Transverse colon (tissue), 4 donors: Measurements from ENCODE around the gene ETV6. TPM values are rescaled to one million over a fixed set of nuclear protein-coding genes. Genes with fewer than 3 reads are reported as not detected.
"Not testable (repeated sequence)": the region's sequence is repeated elsewhere in the genome, so short reads cannot be mapped to it uniquely, and the experiment has no call there.

ENCODE experiments used
- DNase-seq: peaks from one replicate; pipeline ENCODE4 v3.0.0-alpha.2; 2019
- H3K27ac ChIP-seq, 4 donors: fragments of 200-600 bp; sonication (generic); 2 replicates each; pipeline ENCODE4 v1.5.1; 2016 to 2018; ENCODE audit warnings: inconsistent platforms in 4 of 4
- H3K27me3 ChIP-seq: fragments of 200-600 bp; sonication (generic); 2 replicates; pipeline ENCODE4 v1.5.1; 2017; ENCODE audit warnings: inconsistent platforms
- H3K36me3 ChIP-seq, 4 donors: fragments of 200-600 bp; sonication (generic); 2 replicates each; pipeline ENCODE4 v1.5.1; 2017 to 2019; ENCODE audit warnings: inconsistent platforms in 4 of 4
- H3K4me1 ChIP-seq, 4 donors: fragments of 200-600 bp; sonication (generic); 2 replicates each; pipeline ENCODE4 v1.5.1; 2017 to 2020; ENCODE audit warnings: inconsistent platforms in 4 of 4
- H3K4me3 ChIP-seq, 4 donors: fragments of 200-600 bp; sonication (generic); 1 replicate in 1 of 4; 2 replicates in 3 of 4; pipeline versions ENCODE4 v1.5.1 to v1.6.1; 2017 to 2019; ENCODE audit warnings: inconsistent platforms in 4 of 4
- H3K9me3 ChIP-seq, 2 donors: fragments of 200-600 bp; sonication (generic); 2 replicates each; pipeline ENCODE4 v1.5.1; 2017 to 2019; ENCODE audit warnings: inconsistent platforms in 2 of 2
- CTCF ChIP-seq, 5 experiments: fragments of 200-600 bp in 3 of 5; fragments of 450-650 bp in 2 of 5; sonication (generic) in 3 of 5; IDR thresholded peaks; 1 replicate in 2 of 5; 2 replicates in 3 of 5; pipeline ENCODE4 v1.5.1; 2016 to 2017; ENCODE audit warnings: antibody characterized with exemption in 5 of 5, inconsistent platforms in 3 of 5, mild to moderate bottlenecking in 2 of 5, moderate library complexity in 1 of 5
- EP300 ChIP-seq: sonication (generic); formaldehyde crosslinking; IDR thresholded peaks from one replicate; pipeline ENCODE4 v1.6.1; 2017; ENCODE audit warnings: antibody characterized with exemption, low read depth
- POLR2A ChIP-seq: fragments of 450-650 bp; IDR thresholded peaks from one replicate; pipeline ENCODE4 v1.6.1; 2016; ENCODE audit warnings: antibody characterized with exemption, mild to moderate bottlenecking, moderate library complexity
- POLR2AphosphoS5 ChIP-seq, 3 donors: sonication (generic); formaldehyde crosslinking; IDR thresholded peaks; one replicate each; pipeline ENCODE4 v1.6.1; 2016; ENCODE audit warnings: antibody characterized with exemption in 3 of 3
- WGBS, 2 donors: methylation state at CpG; one replicate each; pipeline ENCODE4 v1.1.5; 2018; ENCODE audit warnings: low coverage in 1 of 2; 5-methylcytosine and 5-hydroxymethylcytosine counted together
- in situ Hi-C, 4 donors: fragments of 200-750 bp; cut with MboI; loops; one replicate each; pipeline versions ENCODE4 v1.15.0 to v1.15.1; 2017; ENCODE audit warnings: low sequenced_read_pairs in 3 of 4, low pct_ligation_motif_present in 1 of 4, low pct_unique_long_range_greater_than_20kb in 1 of 4
- intact Hi-C: fragments of 100-400 bp; cut with DNase I; formaldehyde crosslinking; loops from one replicate; pipeline ENCODE4 v1.15.1; 2023; ENCODE audit warnings: low total_unique reads
- total RNA-seq, 4 donors: library from RNA; depleted of rRNA; stranded (reverse); fragments of >200 nt; gene quantifications; one replicate each; pipeline ENCODE4 v1.1.0, GENCODE V29; 2016

Gene ETV6
- total RNA-seq, 4 donors from 2014 or later, result 19.9 to 47.9 (median 41.0) TPM

- WGBS, 2 donors, result 63 to 67% methylated on average over 4 of the region's 4 CpGs
- Histone ChIP-seq H3K9me3 (no peaks in the 10 kb centered on the region), H3K4me1 (no peaks in the 10 kb centered on the region), H3K27me3 (no peaks in the 10 kb centered on the region), H3K36me3 (no peaks in the 10 kb centered on the region), H3K27ac (no peak overlapping the region), H3K4me3 (no peak overlapping the region)
- no peak for DNase-seq
- in situ Hi-C loops (no loop called here), intact Hi-C loops (no loop called here)
- TF ChIP-seq EP300 (no peak), POLR2A (no peak), POLR2AphosphoS5 (IDR thresholded peaks at IDR 0.05) (no peak), CTCF (IDR thresholded peaks at IDR 0.05) (no peak)
Measured at GRCh38 chr12:11623382-11623781, 26.1 kb upstream of the ETV6 start.

- Histone ChIP-seq H3K4me1 (no peaks in the 10 kb centered on the region), H3K27ac (no peak overlapping the region), H3K27me3 (no peaks in the 10 kb centered on the region), H3K4me3 (no peak overlapping the region), H3K36me3 (no peaks in the 10 kb centered on the region), H3K9me3 (no peaks in the 10 kb centered on the region)
- intact Hi-C loops, result no loop called here
- in situ Hi-C loops, result no loop called here
- DNase-seq, result no peak
- 67 to 81% methylated on average over 1 of the region's 1 CpG for WGBS, 2 donors
- TF ChIP-seq POLR2A (no peak), CTCF (IDR thresholded peaks at IDR 0.05) (no peak), POLR2AphosphoS5 (IDR thresholded peaks at IDR 0.05) (no peak)
Measured at GRCh38 chr12:11624116-11624515, 25.4 kb upstream of the ETV6 start.

GRCh38 chr12:11627709-11628108, 21.8 kb upstream of the ETV6 start:
- H3K4me1 ChIP-seq, H3K27ac ChIP-seq, DNase-seq, in situ Hi-C loops, H3K9me3 ChIP-seq, intact Hi-C loops, H3K36me3 ChIP-seq, H3K27me3 ChIP-seq, H3K4me3 ChIP-seq: not testable (repeated sequence)
- WGBS, 2 donors, result 96% methylated on average over 6 of the region's 6 CpGs; no CpG with 5 or more reads in 1 of the 2 donors

- Histone ChIP-seq H3K36me3 (no peaks in the 10 kb centered on the region), H3K27ac (no peak overlapping the region), H3K9me3 (no peaks in the 10 kb centered on the region), H3K27me3 (no peaks in the 10 kb centered on the region), H3K4me1 (no peaks in the 10 kb centered on the region), H3K4me3 (no peak overlapping the region)
- WGBS, 2 donors, result 78 to 86% methylated on average over 7 of the region's 7 CpGs
- no peak for TF ChIP-seq POLR2AphosphoS5 (IDR thresholded peaks at IDR 0.05)
- no peak for TF ChIP-seq EP300
- no peak for TF ChIP-seq CTCF (IDR thresholded peaks at IDR 0.05)
- TF ChIP-seq POLR2A, result no peak
- DNase-seq, result no peak
- in situ Hi-C loops (no loop called here), intact Hi-C loops (no loop called here)
Measured at GRCh38 chr12:11628353-11628752, 21.1 kb upstream of the ETV6 start.

GRCh38 chr12:11630046-11630706, 19.3 kb upstream of the ETV6 start:
- in situ Hi-C loops, result no loop called here
- TF ChIP-seq EP300 (no peak), POLR2A (no peak), CTCF (IDR thresholded peaks at IDR 0.05) (no peak), POLR2AphosphoS5 (IDR thresholded peaks at IDR 0.05) (no peak)
- Histone ChIP-seq H3K36me3 (no peaks in the 10 kb centered on the region), H3K27ac (no peak overlapping the region), H3K4me3 (no peak overlapping the region), H3K27me3 (no peaks in the 10 kb centered on the region), H3K9me3 (no peaks in the 10 kb centered on the region), H3K4me1 (no peaks in the 10 kb centered on the region)
- intact Hi-C loops, result no loop called here
- DNase-seq, result no peak
- WGBS, 2 donors, result 75% methylated on average over 5 of the region's 5 CpGs; no CpG with 5 or more reads in 1 of the 2 donors
